Measurements from ENCODE around the gene DENND2C.

DENND2C gene

GRCh38 chr1:114685851-114686250 lies 16.0 kb upstream of the DENND2C start:
- no peak for DNase-seq (ENCODE audit: low read depth in 2 of 2)

- no peak for DNase-seq (ENCODE audit: low read depth in 2 of 2)
Observed at GRCh38 chr1:114677691-114678090, 7.8 kb upstream of the DENND2C start.

- DNase-seq (ENCODE audit: low read depth in 2 of 2): no peak
Observed at GRCh38 chr1:114676115-114676514, 6.3 kb upstream of the DENND2C start.

DNA sequence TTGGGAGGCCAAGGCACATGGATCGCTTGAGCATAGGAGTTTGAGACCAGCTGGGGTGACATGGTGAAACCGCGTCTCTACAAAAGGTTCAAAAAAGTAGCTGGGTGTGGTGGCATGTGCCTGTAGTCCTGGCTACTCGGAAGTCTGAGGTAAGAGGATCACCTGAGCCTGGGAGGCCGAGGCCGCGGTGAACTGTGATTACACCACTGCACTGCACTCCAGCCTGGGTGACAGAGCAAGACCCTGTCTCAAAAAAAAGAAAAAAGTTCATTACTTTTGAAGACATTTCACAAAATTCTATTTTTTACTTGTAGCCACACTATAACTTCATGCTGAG lies 2.1 kb upstream of the DENND2C start:
- DNase-seq (ENCODE audit: low read depth in 2 of 2): no peak

DNA sequence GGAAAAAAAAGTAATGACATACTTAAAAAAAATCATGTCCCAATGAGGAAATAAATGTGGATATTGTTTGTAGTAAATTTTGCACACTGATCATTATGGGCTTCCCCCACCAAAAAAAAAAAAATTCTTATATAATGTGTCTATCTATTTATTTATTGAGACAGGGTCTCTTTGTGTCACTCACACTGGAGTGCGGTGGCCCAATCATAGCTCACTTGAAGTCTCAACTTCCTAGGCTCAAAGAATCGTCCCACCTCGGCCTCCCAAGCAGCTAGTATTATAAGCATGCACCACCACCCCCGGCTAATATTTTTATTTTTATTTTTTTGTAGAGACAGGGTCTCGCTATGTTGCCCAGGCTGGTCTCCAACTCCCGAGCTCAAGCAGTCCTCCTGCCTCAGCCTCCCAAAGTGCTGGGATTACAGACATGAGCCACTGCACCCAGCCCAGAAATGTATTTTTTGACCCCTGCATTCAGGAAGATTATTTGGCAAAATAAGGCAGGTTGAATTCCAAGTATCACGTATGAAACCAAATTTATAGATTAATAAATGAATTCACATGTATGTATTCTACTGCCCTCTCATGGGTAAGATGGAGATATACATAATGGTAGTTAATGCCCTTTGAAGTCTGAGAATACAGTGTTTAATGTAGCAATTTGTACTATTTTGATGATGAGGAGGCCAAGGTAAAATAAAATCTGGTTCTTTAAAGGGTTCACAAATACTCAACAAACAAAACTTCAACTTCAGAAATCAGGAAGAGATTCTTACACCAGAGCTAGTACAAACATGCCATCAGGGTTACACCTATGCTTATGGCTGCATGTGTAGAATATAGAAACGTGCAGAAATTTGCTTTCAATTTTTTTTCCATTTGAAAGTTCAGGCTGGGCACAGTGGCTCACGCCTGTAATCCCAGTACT lies 1.4 kb upstream of the DENND2C start:
- DNase-seq (ENCODE audit: low read depth in 2 of 2): no peak

GRCh38 chr1:114670083-114671010 lies 498 bp upstream of the DENND2C start:
- DNase-seq (ENCODE audit: low read depth in 2 of 2): peak; percentile 83 to 86

GRCh38 chr1:114668784-114669561 lies 876 bp downstream of the DENND2C start:
- DNase-seq (ENCODE audit: low read depth in 2 of 2): no peak

GRCh38 chr1:114668373-114668772 lies 1.5 kb downstream of the DENND2C start:
- no peak for DNase-seq (ENCODE audit: low read depth in 2 of 2)

DNA sequence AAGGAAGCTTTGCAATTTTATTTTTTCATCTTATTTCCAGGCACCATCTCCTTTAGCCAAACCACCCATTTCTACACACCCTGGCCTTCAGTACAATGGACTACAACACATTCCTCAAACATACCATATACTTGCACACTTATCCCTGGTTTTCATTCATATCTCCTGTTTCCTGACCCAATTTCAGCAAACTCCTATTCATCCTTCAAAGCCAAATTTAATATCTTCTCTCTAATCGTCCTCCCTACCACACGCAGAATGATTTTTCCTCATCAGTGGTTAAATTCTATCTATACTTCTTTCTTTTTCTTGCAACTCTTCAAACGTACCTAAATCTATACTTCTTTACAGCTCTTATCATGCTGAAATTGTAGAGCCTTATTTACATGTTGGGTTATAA lies 2.9 kb downstream of the DENND2C start:
- DNase-seq (ENCODE audit: low read depth in 2 of 2): no peak

GRCh38 chr1:114660238-114660637 lies 9.6 kb downstream of the DENND2C start:
- no peak for DNase-seq (ENCODE audit: low read depth in 2 of 2)

DNA sequence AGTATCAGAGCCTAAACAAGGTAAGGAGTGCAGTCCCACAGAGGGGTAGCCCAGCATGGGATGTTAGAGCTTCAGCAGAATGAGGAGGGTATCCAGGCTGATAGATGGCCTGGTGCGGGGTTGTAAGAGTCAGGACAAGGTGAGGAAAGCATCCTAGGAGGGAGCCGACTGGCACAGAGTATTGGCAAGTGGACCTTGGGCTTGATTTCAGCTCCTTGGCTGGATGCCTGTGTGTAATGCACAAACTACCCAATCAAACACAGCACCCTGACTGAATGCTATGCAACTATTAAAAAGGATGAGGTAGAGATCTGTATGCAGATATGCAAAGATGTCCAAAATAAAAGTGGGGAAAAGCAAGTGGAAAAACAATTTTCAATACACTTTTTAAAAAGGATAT lies 18.0 kb downstream of the DENND2C start:
- no peak for DNase-seq (ENCODE audit: low read depth in 2 of 2)

DNA sequence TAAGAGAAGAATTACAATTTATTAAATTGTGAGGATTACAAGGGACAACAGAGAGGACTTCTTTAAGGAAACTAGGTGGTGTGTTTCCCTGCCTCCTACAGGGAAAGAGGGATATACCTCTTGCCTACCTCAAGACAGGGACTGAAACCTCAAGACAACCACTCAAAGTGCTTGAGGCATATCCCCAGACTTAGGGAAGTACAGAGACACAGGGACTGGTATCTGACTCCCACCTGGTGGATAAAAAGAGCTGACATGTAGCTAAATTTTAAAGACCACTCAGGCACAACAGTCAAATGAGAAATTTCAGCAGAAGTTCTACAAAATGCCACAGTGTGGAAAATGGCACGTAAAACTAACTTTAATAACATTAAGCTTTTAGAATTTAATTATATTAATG lies 21.3 kb downstream of the DENND2C start:
- no peak for DNase-seq (ENCODE audit: low read depth in 2 of 2)

GRCh38 chr1:114641377-114641776 lies 28.5 kb downstream of the DENND2C start:
- no peak for DNase-seq (ENCODE audit: low read depth in 2 of 2)

- DNase-seq (ENCODE audit: low read depth in 2 of 2): no peak
Observed at GRCh38 chr1:114638910-114639309, 30.9 kb downstream of the DENND2C start.

- no peak for DNase-seq (ENCODE audit: low read depth in 2 of 2)
Observed at GRCh38 chr1:114632427-114632826, 37.4 kb downstream of the DENND2C start.

DNA sequence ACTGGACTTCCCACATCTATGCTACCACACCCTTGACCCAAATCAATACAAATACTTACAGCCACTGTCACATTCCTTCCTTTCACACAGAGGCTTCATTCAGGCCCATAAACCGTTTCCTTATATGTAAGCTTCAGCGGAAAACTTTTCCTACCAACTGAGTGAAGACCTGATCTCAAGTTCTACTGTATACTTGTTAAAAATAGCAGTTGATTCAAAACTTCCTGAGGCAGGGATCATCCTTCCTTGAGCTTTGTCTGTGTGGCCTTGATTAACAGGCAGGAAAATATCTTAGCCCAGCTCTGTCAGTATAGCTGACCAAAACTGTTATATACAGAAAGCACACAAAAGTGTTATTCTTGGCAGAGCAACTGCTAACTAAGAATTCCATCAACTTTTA lies 42.7 kb downstream of the DENND2C start:
- DNase-seq (ENCODE audit: low read depth in 2 of 2): no peak

DNA sequence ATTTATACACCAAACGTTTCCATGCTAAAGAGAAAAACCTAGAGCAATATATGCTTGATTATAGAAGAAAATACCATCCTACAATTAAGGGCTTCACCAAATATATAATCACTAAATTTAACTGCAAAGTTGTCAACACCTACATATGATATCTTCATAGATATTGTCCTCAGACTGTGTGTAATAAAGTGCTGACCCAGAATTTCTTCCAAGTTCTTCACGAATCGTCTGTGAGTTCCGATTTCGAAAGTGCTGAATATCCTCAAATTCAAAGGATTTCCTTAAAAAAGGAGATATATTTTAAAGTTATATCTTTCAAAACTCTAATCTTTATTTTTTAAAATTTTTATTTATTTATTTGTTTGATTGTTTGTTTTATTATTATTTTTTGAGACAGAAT lies 46.5 kb downstream of the DENND2C start:
- DNase-seq (ENCODE audit: low read depth in 2 of 2): no peak

DNA sequence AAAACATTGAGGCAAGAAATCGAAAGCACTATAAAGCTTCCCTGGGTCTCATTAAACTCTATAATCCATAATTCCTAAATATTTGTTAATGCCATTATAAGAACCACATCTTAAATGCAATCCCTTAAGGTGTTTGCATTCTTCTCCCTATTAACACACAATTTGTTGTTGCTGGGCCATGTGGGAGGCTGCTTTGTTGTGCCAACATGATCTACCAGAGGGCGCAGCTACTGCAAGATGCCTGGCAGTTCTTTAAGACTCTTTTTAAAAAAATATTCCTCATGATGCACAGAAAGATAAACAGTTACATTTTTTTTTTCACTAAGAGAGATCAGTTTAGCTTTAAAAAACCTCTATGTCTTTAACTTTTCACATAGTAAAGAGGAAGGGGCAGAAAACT lies 49.4 kb downstream of the DENND2C start:
- no peak for DNase-seq (ENCODE audit: low read depth in 2 of 2)

- DNase-seq (ENCODE audit: low read depth in 2 of 2): no peak
Observed at GRCh38 chr1:114618606-114619005, 51.2 kb downstream of the DENND2C start.

DNA sequence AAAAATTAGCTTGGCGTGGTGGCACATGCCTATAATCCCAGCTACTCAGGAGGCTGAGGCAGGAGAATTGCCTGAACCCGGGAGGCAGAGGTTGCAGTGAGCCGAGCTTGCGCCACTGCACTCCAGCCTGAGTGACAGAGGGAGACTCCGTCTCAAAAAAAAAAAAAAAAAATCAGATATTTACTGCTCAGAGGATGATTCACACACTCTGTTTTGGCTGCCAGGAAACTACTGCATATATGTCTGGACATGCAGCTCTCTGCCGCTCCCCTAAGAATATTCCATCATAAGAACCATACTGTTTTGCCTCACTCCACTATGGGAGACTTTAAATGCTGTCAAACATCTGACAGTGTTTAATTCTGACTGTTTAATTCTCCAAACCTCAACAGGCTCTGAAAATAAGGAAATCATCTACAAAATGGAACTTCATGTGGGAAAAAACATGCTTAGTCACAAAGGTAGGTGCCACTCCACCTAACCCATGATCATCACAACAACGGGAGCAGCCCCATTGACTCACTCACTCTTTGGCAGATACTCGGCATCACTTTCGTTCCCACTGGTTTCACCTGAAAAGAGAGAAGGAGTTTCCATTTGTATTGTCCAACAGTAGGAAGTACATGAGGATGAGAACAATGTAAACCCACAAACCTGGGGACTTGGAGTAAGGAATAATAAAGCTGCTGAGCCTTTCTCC lies 59.2 kb downstream of the DENND2C start:
- DNase-seq (ENCODE audit: low read depth in 2 of 2): no peak

DNA sequence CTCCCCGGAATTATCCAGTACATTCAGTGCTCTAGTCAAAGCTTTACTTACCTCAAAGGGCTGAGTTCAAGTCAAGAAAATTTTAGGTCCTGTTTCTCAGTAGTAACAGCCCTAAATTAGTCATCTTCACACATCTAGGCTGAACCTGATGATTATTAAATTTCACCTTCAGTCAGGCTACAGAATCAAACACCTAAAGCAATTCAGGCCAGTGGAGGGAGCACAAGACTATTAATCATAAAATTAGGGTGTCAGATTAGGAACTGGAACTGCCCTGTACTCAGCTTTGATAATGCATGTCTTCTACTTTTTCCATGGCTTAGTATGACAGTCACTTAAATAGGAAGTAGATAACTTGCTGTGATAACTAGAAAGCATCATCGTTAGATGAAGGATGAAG lies 60.0 kb downstream of the DENND2C start:
- DNase-seq (ENCODE audit: low read depth in 2 of 2): no peak
